Activated gamma-delta T cell (primary cell): ENCODE measurements around the gene RPUSD4.

ENCODE experiments used
- DNase-seq: peaks from one replicate; lab custom pipeline; 2025; lab: John Stamatoyannopoulos, UW

Gene RPUSD4

GRCh38 chr11:126212089-126212660, 725 bp upstream of the RPUSD4 start:
- no peak for DNase-seq

GRCh38 chr11:126210871-126211235, 597 bp downstream of the RPUSD4 start:
- no peak for DNase-seq

DNA sequence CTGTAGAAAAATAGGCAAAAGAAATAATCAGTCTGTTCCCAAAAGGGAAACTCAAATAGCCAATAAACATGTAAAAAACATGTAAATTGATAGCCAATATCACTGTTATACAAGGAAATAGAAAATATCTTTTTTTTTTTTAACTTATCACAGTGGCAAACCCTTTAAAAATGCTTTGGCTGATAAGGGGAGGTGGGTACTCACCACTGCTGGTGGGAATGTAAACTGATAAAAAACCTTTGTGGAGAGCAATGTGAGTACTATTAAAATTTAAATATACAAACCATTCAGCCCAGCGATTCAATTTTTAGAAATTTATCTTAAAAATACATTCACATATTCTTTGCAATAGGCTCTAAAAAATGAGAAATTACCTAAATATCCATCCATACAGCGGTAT, 3.6 kb downstream of the RPUSD4 start:
- no peak for DNase-seq

GRCh38 chr11:126205359-126205758, 6.1 kb downstream of the RPUSD4 start:
- no peak for DNase-seq

- no peak for DNase-seq
These were observed 8.6 kb downstream of the RPUSD4 start for GRCh38 chr11:126202646-126203359.

- no peak for DNase-seq
These were observed 12.8 kb downstream of the RPUSD4 start for GRCh38 chr11:126198648-126199047.

DNA sequence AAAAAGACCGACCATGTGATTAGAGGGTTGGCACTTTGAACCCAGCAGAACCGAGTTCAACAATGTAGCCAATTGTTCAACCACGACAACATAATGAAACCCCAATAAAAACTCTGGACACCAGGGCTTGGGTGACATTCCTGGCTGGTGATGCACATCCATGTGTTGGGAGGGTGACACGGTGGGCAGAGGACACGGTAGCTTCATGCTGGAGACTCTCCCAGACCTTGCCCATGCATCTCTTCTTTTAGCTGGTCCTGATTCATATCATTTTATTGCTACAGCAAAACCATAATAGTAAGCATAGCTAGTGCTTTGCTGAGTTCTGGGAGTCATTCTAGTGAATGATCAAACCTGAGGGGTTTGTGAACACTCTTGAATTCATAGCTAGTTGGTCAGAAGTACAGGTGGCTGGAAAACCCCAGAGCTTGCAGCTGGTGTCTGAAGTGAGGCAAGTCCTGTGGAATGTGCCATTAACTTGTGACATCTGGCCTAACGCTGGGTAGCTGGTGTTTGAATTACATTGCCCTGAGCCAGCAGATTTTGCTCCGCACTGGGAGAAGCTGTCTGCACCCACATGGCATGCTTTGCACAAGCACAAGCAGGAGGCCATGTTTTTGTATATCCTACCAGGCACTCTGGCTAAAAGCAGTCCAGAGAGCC, 14.0 kb downstream of the RPUSD4 start:
- no peak for DNase-seq

GRCh38 chr11:126195119-126195518, 16.3 kb downstream of the RPUSD4 start:
- no peak for DNase-seq

DNA sequence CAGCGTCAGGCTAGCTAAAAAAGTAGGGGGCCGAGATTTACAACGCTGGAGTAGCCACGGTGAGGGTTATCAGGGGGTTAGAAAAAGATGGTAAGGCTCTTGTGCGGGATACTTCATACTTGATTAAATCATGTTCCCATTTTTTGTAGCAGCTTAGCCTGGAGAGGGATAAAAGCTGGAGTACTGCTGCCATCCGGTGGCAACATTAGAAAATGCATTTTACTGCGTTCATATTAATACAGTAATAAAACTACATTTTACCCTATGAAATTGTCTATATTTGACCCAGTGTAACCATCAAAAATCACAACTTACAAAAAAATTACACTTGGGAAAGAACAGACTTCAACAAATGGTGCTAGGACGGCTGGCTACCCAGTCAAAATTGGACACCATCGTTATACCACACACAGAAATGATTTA, 17.3 kb downstream of the RPUSD4 start:
- DNase-seq: no peak

DNA sequence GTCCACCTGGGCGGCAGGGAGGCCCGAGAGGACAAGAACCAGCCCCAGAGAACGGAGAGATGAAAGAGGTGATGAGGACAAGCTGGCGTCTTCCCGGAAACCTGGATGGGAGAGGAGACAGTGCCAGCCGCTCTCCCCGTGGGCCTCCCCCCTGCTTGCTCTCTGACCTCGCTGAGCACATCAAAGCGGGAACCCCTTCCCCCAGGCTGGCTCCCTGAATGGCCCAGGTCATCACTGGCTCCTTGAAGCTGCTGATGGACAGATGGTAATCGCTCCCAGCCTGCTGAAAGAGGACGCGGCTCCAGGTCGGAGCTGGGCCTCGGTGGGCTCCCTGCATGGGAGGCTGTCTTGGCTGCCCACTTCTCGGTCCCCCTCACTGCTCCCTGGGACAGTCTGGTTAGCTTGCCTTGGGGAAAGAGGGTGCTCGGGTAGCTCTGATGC, 18.4 kb downstream of the RPUSD4 start:
- no peak for DNase-seq

GRCh38 chr11:126192361-126192760, 19.1 kb downstream of the RPUSD4 start:
- DNase-seq: no peak

DNA sequence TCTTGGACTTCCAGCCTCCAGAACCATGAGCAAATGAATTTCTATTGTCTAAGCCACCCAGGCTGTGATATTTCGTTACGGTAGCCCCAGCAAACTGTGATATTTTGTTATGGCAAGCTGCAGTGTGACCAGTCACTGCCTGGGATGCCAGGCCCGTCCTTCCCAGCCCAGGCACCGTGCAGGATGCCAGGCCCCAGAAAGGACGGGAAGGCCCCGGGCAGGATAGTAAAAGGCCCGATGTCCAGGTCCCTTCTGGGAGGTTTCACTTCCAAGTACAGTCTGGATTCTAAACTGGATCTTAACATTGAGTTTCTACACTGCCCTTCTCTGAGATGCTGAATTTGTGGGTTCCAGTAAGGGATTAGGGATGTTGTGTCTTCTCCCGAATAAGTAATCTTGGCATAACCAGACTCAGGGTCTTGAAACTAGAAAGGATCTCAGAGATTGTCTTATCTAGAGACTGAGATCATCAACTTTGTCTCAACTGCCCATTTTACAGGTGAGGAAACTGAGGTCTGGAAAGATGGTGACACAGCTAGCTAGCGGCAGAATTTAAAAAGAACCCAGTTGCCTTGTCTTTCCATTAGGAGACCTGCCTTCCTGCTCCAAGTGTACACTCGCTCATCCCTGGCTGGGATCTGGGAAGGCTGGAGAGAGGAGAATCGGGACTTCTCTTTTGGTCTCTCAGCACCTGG, 19.9 kb downstream of the RPUSD4 start:
- no peak for DNase-seq

DNA sequence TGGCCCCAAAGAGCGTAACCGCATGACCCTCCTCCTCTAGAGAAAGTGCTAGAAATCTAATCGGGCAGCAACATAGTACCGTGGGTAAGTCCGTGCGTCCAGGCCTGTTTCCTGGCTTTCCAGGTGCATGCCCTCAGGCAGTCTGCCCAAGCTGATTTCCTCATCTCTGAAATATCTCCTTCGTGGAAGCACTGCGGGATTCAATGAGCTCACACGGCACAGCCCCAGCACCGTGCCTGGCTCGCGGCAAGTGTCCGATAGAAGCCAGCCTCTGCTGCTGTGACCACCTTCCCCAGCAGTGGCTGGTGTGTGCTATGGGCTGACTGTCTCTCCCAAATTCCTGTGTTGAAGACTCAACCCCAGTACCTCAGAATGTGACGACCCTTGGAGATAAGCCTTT, 20.7 kb downstream of the RPUSD4 start:
- no peak for DNase-seq

DNA sequence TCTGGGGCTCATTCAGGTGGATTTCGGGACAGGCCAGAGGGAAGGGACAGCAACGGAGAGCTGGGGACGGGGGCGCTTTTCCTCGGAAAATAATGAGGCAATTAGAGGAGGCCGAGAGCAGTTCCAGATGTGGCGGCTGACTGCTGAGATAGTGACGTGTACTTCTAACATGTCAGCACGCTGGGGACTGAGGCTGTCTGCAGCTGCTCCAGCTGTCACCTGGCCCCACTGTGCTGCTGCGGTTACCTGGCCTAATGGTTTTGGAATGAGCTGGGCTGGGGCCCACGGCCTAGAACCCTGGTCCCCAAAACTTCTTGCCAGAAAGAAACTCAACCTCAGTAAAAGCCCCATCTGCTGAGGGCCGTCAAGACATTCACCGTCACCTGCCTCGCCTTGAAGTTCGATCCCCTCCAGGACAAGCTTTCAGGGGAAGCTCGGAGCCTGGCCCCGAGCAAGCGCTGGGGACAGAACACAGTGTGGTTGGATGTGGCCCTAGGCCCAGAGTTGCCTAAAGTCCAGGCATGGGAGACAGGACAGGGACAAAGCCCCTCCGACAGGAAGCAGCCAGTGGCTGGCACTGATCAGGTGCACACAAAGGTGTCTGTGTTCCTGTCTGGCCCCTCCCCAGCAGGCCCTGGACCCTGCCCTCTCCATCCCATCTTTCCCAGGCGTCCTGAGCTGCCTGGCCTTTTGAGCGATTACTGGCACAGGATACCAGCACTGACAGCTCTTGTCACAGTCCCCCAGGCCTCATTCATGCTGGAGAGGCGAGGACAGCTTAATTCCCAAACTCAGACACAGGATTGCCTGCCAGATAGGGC, 22.1 kb downstream of the RPUSD4 start:
- no peak for DNase-seq

- DNase-seq: no peak
These were observed 22.9 kb downstream of the RPUSD4 start for GRCh38 chr11:126188332-126189108.

DNA sequence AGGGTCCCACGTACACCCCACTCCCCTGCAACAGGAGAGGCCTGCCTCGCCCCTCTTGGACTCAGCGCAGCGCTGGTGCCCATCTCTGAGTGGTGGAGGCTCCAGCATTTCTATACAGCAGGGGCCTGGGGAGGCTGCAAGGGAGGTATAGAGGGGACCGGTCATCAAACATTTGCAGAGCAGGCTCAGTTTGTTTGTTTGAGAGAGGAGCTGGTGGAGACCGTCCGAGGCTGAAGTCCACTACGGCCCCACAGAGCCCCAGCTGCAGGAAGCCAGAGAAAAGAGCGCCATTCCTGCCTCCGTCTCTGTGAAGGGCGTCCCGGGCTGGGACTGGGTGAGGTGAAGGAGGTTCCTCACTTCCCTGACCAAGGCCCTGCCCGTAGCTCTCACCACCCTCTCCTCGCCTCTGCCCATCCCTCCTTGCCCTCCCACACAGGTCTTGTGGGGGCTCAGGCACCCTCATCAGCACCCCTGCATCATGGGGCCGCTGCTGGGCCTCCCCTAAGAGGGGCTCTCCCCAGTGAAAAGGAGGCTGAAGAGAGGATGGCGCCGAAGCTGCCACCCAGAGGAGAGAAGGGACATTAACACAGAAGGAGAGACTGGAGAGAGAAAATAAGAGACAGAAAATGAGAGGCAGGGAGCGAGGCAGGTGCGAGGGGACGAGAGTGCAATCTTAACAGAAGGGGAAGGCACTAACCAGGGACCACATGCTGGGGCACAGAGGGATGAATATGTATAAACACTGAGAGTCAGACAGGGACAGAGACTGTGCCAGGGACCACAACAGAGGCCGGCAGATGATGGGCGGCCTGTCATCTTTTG, 24.5 kb downstream of the RPUSD4 start:
- no peak for DNase-seq

DNA sequence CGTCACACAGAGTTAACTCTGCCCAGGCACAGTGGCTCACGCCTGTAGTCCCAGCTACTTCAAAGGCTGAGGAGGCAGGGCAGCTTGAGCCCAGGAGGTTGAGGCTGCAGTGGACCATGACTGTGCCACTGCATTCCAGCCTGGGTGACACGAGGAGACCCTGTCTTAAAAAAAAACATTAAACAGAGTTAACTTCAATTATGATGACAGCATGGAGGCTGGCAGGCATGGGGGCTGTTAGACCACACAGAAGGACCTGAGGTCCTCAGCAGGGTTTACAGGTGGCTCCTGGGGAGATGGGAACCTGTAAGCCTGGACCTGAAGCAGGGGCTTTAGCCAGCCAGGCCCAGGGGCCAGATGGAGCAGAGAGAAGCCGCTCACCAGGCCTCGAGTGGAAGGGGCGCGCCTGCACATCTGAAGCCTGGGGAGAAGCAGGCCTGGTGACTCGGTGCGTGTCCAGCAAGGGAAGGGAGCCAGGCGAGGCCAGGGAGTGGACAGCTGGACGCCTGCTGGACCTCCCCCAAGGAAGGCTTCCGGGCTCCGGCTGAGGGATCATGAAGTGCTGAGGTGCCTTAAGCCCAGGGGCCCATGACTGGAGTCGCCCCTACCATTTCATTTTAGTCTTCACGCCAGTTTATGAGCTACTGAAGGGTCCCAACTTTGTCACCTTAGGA, 25.3 kb downstream of the RPUSD4 start:
- no peak for DNase-seq

DNA sequence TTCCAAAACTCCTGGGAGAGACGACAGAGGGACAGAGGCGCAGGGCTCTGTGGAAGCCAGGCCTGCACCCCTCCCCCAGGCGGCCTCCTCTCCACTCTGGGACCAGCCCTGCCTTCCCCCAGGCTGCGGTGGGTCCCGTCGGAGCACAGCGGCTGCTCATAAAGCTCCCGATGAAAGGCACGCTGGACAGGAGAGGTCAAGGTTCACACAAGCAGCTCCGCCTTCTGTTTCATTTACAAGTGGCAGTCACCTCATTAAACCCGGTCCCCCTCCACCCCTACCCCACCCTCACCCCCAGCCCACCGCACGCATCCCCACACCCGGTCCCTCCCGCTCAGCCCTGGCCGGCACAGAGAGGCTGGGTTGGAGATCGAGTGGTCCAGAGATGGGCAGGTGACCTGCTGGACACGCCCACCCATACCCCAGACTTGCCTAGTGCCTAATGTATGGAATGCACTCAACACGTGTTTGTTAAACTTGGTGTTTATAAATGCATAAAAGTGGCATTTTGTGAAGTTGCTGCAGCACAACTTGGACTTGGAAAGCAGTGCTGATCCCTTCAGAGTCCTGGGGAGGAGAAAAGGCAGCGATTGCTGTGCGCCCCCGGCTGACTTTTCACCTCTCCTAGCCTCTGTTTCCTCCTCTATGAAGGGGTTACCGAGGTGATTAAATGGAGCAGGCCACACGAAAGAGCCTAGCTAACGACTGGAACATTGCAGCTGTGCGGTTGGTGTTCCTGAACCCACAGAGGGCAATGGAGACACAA, 26.0 kb downstream of the RPUSD4 start:
- no peak for DNase-seq
